ENCODE results near the gene METTL16.
"Not testable (repeated sequence)": the region's sequence is repeated elsewhere in the genome, so short reads cannot be mapped to it uniquely, and the experiment has no call there.

DNA sequence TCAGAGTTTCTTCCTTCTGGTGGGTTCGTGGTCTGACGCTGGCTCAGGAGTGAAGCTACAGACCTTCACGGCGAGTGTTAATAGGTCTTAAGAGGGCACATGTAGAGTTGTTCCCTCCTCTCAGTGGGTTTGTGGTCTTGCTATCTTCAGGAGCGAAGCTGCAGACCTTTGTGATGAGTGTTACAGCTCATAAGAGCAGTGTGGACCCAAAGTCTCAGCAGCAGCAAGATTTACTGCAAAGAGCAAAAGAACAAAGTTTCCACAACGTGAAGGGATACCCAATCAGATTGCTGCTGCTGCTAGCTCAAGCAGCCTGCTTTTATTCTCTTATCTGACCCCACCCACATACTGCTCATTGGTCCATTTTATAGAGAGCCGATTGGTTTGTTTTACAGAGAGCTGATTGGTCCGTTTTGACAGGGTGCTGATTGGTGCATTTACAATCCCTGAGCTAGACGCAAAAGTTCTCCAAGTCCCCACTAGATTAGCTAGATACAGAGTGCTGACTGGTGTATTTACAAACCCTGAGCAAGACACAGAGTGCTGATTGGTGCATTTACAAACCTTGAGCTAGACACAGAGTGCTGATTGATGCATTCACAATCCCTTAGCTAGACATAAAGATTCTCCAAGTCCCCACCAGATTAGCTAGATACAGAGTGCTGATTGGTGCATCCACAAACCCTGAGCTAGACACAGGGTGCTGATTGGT is 19.7 kb upstream of the METTL16 start:
- TF ChIP-seq, protein P1, sequence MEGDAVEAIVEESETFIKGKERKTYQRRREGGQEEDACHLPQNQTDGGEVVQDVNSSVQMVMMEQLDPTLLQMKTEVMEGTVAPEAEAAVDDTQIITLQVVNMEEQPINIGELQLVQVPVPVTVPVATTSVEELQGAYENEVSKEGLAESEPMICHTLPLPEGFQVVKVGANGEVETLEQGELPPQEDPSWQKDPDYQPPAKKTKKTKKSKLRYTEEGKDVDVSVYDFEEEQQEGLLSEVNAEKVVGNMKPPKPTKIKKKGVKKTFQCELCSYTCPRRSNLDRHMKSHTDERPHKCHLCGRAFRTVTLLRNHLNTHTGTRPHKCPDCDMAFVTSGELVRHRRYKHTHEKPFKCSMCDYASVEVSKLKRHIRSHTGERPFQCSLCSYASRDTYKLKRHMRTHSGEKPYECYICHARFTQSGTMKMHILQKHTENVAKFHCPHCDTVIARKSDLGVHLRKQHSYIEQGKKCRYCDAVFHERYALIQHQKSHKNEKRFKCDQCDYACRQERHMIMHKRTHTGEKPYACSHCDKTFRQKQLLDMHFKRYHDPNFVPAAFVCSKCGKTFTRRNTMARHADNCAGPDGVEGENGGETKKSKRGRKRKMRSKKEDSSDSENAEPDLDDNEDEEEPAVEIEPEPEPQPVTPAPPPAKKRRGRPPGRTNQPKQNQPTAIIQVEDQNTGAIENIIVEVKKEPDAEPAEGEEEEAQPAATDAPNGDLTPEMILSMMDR (IDR thresholded peaks at IDR 0.05): not testable (repeated sequence)
- TF ChIP-seq POLR2A (IDR thresholded peaks at IDR 0.05): not testable (repeated sequence)

Measured in thyroid gland (tissue), 4 donors.